HG02798 (cell line): ENCODE measurements around the gene GLYATL3.

Source experiments
- ATAC-seq: cut with Tn5 transposase; IDR thresholded peaks from one replicate; pipeline ENCODE4 v1.9.1; 2021; ENCODE audit warnings: mild to moderate bottlenecking; ENCODE audit not compliant: unreplicated experiment, poor library complexity

The GLYATL3 gene

DNA sequence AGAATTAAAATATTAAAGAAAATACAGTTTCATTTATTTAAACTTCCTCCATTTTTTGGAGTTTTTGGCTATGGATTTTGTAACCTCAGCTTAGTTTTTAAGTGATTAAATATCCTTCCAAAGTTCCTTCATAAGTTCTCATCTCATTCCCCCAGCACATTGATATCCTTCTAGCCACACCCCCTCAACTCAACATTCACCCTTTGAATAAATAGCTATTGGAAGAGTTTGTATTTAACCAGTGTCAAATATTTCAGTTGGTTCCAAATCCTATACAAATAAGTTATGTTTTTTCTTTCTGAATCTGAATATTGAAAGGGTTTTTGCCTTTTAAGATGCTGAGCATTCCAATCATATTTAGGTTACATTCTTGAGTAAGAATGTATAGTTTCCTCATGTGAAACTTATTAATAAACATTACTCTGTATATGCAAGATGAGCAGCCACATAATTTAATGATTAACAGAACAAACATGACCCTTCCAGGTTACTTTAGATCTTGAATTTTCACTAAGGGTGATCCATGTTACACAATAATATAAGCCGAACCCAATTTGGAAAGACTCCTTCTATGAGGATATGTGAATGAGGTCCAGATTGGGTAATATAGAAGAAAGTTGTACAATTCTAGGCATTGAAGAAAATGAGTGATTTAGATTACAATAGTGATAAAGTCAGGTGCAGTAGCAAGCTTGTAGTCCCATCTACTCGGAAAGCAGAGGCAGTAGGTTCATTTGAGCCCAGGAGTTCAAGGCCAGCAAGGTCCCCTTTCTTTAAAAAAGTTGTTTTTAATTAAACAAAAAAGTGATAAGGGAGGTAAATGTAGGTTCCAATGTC is 13.6 kb downstream of the GLYATL3 start:
- no peak for ATAC-seq

DNA sequence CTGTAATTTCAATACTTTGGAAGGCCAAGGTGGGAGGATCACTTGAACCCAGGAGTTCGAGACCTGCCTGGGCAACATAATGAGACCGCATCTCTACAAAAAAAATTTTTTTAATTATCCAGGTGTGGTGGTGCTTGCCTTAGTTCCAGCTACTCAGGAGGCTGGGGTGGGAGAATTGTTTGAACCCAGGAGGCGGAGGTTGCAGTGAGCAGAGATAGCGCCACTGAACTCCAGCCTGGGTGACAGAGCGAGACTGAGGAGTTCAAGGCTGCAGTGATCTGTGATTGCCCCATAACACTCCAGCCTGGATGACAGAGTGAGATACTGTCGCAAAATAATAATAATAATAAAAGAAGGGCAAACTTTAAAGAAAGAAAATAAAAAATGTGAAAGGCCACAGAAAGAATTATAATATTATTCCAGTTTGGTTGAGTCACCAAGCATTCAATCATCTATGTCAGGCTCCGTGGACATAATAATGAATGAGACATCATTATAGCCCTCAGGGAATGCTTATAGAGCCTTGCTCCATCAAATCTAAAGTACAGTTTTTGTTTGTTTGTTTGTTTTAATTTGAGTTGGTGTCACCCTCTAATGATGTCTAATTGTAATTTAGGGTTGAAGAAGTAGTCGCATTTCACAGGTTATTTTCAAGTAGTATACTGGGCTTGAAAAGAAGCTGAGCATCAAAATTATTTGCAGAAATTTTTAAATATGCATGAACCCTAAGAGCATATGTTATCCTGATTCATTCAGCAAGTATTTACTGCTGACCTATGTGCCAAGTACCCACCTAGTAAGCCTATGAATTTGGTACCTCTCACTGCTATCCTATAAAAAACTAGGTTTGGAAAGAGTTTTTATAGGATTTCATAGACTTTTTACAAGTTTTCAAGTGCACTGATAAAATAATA is 15.1 kb downstream of the GLYATL3 start:
- ATAC-seq, result no peak

DNA sequence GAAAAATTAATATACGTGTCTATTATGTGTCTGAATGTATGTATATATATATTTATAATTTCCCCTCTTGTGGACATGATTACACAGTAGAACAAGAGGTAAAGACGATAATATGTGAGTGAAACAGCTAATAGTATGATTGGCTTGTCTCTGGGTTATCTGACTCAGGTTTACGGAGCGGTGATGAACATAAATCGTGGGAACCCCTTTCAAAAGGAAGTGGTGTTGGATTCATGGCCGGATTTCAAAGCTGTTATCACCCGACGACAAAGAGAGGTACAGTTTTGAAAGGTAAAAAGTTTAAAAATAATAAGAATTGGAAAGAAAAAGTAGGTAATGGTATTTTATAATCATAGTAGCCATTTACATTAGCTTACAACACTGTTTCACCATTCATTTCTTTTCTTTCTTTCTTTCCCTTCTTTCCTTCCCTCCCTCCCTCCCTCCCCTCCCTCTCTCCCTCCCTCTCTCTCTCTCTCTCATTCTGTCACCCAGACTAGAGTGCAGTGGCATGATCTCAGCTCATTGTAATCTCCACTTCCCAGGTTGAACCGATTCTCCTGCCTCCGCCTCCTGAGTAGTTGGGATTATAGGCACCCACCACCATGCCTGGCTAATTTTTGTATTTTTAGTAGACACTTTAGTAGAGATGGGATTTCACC is 15.9 kb downstream of the GLYATL3 start:
- ATAC-seq, result no peak

DNA sequence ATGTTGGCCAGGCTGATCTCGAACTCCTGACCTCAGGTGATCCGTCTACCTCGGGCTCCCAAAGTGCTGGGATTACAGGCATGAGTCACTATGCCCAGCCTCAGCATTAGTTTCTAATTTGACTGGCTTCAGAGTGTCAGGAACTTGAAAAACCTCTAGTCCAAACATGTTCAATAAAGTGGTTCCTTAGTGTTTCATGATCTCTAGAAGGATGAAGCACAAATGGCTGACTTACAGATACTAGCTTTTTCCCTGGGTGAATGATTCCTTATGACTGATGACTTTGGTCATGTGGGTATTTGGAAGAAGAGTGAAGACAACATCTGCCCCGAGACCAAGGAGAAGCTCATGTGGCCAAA is 16.4 kb downstream of the GLYATL3 start:
- no peak for ATAC-seq

DNA sequence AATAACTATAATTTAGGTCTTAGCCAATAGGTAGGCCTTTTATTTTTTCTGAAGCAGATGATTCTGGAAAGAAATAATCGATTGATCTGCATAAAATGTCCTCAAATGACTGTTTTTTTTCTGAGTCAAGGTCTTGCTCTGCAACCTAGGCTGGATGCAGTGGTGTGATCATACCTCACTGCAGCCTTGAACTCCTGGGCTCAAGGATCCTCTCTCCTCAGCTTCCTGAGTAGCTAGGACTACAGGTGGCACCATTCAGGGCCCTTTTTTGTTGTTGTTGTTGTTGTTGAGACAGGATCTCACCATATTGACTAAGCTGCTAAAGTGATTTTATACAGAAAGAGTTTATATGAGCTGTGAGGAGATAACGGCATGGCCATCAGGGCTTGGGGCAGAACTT is 18.2 kb downstream of the GLYATL3 start:
- no peak for ATAC-seq

DNA sequence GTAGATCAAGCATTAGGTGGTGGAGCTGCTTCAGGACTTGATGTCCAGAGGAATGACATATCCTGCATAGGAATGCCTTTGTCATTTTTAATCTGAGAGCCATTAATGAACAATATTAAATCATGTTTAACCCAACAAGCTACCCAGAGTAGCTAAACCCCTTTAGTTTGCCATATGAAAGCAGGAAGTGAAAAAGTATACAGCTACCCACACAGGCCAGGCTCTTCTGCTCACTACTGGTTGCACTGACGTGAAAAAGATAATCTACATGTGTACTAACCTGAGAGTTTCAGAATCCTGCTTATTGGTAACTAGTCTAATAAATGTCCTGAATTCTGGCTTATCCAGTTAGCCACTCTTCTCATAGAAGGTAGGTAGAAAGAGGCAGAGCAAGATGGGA is 19.9 kb downstream of the GLYATL3 start:
- peak; percentile 95 for ATAC-seq

DNA sequence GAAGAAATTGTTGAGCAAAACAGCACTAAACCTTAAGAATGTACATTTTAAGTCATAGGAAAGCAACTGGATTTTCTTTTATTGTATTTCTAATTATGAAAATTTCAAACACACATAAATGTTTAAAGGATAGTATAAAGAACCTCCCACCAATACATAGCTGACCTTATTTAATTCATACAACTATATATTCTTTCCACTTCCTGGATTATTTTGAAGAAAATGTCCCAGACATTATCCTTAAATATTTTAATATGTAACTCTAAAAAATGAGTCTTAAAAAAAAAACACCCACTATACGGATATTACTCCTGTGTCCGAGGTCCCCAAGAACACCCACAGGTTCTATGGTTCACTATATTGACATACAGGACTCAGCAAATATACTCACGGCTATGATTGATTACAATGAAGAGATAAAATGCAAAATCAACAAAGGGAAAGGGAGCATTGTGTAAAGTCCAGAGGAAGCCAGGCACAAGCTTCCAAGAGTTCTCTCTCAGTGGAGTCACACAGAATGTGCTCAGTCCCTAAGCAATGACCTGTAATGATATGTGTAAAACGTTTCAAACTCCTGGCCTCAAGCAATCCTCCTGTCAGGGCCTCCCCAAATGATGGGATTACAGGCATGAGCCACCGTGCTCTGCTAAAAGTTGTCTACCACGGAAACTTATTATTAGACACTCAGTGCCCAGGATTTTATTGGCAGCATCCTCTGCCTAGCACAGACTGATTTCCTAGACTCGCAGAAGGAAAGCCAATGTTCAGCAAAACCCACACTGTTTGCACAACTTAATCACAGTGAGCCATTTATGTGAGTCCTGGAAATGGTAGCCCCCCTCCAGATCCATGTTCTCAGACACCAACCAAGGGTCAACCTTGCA is 23.2 kb downstream of the GLYATL3 start:
- no peak for ATAC-seq

DNA sequence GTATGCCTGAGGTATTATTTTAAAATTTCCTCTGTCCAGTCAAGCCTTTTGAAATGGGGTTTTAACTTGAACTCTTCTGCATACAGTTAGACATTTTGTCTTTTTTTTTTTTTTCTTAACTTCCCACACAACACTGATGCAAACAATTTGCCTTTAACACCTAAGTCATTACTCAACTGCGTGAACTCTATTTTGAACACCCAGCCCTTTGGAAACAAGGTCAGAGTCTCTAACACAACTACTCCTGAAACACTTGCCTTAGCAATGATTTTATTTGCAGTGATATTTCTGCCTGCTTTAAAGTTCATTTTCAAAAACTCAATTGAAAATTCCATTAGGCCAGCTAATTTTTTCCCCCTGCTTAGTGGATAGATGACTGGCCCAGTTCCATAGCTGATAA is 24.2 kb downstream of the GLYATL3 start:
- ATAC-seq, result no peak

DNA sequence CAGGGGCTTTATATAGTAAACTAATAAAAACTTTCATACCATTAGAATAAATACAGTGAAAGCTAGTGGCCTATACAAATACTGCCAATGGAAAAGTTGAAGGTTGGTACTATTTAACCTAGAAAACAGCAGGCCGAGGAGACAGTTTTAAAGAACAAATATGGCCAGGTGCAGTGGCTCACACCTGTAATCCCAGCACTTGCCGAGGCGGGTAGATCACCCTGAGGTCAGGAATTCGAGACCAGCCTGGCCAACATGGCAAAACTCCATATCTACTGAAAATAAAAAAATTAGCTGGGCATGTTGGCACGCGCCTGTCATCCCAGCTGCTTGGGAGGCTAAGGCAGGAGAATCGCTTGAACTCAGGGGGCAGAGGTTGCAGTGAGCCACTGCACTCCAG is 24.8 kb downstream of the GLYATL3 start:
- ATAC-seq, result no peak

DNA sequence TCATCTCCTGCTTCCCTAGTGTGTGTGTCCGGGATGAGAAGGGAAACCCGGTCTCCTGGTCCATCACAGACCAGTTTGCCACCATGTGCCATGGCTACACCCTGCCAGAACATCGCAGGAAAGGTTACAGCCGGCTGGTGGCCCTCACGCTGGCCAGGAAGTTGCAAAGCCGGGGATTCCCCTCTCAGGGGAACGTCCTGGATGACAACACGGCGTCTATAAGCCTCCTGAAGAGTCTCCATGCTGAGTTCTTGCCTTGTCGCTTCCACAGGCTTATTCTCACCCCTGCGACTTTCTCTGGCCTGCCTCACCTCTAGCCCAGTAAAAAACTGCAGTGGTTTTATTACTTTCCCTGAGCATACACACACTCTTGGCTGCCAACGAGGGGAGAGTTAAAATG is 26.9 kb downstream of the GLYATL3 start:
- ATAC-seq, result no peak

DNA sequence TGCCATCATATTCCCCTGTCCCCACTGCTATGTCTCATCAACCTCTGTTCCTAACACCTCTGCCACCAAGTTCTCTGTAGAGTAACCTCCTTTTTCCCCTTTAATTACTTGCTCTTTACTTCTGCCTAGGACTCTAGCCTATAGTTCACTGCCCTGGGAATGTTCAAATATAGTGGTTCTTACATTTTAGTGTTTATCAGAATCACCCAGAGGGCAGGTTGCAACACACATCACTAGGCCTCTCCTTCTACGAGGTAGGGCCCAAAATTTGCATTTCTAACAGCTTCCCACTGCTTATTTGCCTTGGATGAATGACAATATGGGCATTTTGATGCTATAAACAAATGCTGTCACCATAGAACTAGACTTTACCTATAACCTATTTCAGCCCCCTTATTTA is 27.6 kb downstream of the GLYATL3 start:
- no peak for ATAC-seq

DNA sequence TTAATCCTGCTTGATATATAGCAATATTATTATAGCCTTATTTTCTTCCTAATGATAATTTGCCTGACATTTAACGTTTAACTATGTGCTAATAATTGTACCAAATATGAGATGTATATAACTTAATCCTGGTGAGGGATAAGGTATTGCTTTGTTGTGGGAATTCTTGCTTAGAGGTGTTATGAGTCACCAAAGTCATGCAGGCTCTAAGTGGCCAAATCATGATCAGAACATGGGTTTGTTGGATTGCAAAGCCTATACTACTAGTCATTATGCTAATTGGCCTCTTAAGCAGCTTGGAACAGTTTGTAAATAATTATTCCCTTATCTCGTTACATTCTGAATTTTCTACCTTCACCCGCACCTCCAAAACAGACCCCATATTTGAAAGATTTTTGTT is 28.8 kb downstream of the GLYATL3 start:
- no peak for ATAC-seq

DNA sequence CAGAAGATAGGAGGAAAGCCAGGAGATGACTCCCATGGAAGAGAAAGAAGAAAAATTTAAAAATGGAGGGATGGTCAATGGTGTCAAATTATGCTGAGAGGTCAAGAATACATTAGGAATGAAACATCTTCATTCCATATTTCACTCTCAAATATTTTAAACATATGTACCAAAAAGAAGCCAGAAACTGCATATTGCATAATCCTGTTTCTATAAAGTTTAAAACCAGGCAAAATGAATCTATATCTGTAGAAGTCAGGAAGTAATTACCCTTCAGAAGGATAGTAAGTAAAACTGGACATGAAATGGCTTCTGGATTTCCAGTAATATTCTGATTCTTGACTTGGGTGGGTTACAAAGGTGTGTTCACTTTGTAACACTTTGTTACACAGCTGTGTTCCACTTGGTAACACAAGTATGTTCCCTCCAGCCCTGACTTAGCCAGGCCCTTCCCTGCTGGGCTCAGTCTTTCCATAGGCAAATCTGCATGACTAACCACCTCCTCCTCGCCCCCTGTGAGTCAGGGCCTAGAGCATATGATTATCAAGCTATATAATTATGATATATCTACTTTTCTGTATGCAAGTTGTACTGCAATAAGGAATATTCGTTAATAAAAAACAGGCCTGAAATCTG is 30.5 kb downstream of the GLYATL3 start:
- no peak for ATAC-seq

DNA sequence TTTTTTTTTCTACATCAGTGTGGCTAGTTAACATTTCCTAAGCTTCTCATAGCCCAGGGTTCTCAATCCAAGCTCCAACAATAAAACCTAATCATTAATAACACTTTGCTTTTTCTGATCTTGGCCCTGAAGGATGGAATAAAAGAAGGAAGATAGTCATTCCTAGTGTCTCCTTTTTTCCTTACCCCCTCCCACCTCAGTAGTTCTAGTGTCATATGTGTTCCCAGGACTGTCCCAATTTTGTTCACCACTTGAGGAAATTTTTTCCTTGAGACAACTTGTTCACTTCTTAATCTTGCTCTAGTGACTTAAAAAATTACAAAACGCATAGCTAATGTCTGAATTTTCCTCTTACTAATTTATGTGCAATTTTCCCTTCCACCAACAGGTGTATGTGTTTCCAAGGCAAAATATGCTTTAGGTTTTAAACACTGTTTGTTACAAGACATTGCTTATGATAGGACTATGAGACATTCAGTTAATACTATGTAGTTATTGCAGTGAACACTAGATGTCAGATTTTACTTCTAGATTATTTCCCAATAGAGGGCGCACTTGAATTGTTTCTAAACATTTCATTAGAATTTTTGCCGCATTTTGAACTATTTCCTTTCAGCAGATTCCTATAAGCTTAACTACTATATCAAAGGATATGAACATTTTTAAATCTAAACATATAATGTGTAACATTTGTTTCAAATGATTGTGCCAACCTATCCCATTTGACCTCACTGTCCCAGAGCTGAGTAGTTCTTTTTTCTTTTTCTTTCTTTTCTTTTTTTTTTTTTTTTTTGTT is 32.2 kb downstream of the GLYATL3 start:
- ATAC-seq, result peak; percentile 93

DNA sequence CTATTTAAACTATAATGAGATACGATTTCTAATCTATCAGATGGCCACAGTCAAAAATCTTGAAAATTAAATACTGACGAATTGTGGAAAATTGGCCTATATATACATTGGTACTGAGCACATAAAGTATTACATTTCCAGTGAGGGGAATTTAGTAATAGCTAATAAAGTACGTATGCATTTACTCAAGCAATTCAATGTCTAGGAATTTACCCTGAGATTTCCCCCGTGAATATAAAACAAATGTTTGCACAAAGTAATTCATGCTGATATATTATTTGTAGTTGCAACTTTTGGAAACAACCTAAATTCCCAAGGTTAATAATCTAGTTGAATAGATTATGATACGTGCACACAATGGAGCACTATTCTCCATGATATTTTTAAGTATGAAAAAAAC is 36.1 kb downstream of the GLYATL3 start:
- no peak for ATAC-seq

DNA sequence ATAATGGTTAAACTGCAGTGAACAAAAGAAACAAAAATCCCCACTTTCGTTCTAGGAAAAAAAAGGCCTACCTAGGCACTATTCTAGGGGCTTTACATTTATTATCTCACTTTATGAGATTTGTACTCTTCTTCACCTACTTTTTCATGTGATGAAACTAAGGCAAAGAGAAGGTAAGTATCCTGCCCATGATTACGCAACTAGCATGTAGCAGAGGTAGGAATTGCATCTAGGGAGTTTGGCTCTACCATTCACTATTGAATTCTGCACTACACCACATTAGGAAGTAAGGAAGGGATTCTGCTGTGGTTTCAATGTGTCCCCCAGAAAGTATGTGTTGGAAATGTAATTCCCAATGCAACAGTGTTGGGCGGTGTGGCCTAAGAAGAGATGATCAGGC is 39.4 kb downstream of the GLYATL3 start:
- no peak for ATAC-seq

DNA sequence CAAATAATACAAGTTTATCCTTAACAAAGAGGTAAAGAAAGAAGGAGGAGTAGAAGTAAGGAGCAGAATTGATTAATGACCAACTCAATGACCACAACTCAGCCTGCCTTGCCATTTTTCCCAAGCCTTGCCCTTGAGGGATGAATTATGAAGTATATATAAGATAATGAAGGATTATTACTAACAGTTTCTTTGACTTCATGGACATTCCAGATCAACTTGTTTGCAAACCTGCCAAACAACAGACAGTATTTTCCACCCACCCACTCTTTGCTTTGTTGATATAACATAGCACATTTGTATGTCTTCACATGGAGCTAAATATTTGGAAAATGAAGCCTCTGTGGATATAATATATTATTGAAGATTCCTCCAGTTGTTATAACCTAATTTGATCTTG is 40.9 kb downstream of the GLYATL3 start:
- no peak for ATAC-seq

DNA sequence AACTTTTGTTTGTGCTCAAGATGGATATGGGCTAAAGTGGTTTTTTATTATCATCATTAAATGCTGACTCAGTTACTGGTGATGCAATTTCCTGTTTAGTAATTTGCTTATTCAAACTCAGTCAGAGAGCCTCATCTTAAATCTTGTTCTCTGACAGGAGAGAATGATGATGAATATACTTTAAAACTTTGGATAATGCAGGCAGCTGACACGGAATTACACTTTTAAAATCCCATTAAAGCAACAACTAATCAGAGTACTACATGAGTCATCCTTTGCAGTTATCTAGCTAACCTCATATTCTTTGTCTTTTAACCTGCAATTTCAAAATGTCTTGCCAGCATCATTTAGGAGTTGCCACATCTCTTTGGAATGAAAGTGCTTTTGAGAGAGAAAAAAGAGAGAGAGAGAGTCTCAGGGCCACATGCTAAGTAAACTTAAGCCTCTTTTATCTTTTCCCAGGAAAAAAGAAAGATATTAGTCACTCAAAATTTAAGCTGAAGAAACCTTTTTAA is 41.5 kb downstream of the GLYATL3 start:
- ATAC-seq, result no peak

DNA sequence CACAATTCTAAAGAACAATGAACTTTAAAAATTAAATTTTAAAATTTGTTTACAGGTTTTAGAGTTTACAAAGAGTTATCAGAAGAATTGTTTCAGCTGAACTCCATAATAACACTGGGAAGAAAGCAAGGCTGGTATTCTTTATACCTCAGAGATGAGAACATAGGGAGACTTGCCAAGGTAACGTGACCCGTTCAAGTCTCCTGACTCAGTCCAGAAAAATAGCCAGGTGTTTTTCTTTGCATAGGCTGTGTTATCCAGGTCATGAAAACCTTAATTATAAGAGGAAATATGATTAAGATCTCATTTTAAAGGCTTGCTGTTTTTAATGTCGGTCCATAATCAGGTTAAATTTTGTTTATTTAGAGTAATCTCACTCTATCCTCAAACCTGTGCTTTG is 42.2 kb downstream of the GLYATL3 start:
- ATAC-seq, result no peak
